HG02798 (cell line): ENCODE measurements around the gene DLGAP1.

Experiments used
- ATAC-seq: cut with Tn5 transposase; IDR thresholded peaks from one replicate; pipeline ENCODE4 v1.9.1; 2021; ENCODE audit warnings: mild to moderate bottlenecking; ENCODE audit not compliant: unreplicated experiment, poor library complexity

Gene DLGAP1

GRCh38 chr18:4198956-4199355 is 256.2 kb downstream of the DLGAP1 start:
- ATAC-seq = no peak

GRCh38 chr18:4196351-4196750 is 258.8 kb downstream of the DLGAP1 start:
- no peak for ATAC-seq

- ATAC-seq = no peak
Measured at GRCh38 chr18:4193086-4193485, 262.0 kb downstream of the DLGAP1 start.

- ATAC-seq = no peak
Measured at GRCh38 chr18:4181882-4182568, 273.1 kb downstream of the DLGAP1 start.

GRCh38 chr18:4181086-4181485 is 274.0 kb downstream of the DLGAP1 start:
- no peak for ATAC-seq

- ATAC-seq = no peak
Measured at GRCh38 chr18:4172196-4173100, 282.7 kb downstream of the DLGAP1 start.

- ATAC-seq = no peak
Measured at GRCh38 chr18:4157352-4157751, 297.8 kb downstream of the DLGAP1 start.

GRCh38 chr18:4146797-4147196 is 308.3 kb downstream of the DLGAP1 start:
- ATAC-seq = no peak

- ATAC-seq = no peak
Measured at GRCh38 chr18:4144201-4144600, 310.9 kb downstream of the DLGAP1 start.

GRCh38 chr18:4143585-4143984 is 311.5 kb downstream of the DLGAP1 start:
- ATAC-seq = no peak

- no peak for ATAC-seq
Measured at GRCh38 chr18:4142876-4143275, 312.2 kb downstream of the DLGAP1 start.

- ATAC-seq = no peak
Measured at GRCh38 chr18:4134700-4135099, 320.4 kb downstream of the DLGAP1 start.

- no peak for ATAC-seq
Measured at GRCh38 chr18:4130734-4131719, 324.1 kb downstream of the DLGAP1 start.

- ATAC-seq = no peak
Measured at GRCh38 chr18:4126939-4127338, 328.2 kb downstream of the DLGAP1 start.

GRCh38 chr18:4125627-4126230 is 329.4 kb downstream of the DLGAP1 start:
- no peak for ATAC-seq

- no peak for ATAC-seq
Measured at GRCh38 chr18:4125224-4125623, 329.9 kb downstream of the DLGAP1 start.

GRCh38 chr18:4119813-4120212 is 335.3 kb downstream of the DLGAP1 start:
- no peak for ATAC-seq

- no peak for ATAC-seq
Measured at GRCh38 chr18:4119127-4119648, 335.9 kb downstream of the DLGAP1 start.

GRCh38 chr18:4108016-4108415 is 347.1 kb downstream of the DLGAP1 start:
- no peak for ATAC-seq

- no peak for ATAC-seq
Measured at GRCh38 chr18:4107049-4107467, 348.0 kb downstream of the DLGAP1 start.
